Mesothelial cell of epicardium (in vitro differentiated cells): ENCODE measurements around the gene SCYGR5. TPM values are rescaled to one million over a fixed set of nuclear protein-coding genes. Genes with fewer than 3 reads are reported as not detected.

Experiments
- DNase-seq, 2 experiments: peaks; one replicate each; pipeline ENCODE4 v3.0.0; 2021; ENCODE audit warnings: low spot score in 2 of 2; ENCODE audit not compliant: unreplicated experiment in 2 of 2
- H3K27ac Mint-ChIP-seq: 2 replicates; pipeline ENCODE4 v1.8.0; 2021; ENCODE audit warnings: mixed read lengths
- H3K27me3 Mint-ChIP-seq: 2 replicates; pipeline ENCODE4 v1.8.0; 2021; ENCODE audit warnings: low read depth, mixed read lengths
- H3K36me3 Mint-ChIP-seq: 2 replicates; pipeline ENCODE4 v1.8.0; 2021; ENCODE audit warnings: mixed read lengths
- H3K4me1 Mint-ChIP-seq: 2 replicates; pipeline ENCODE4 v1.8.0; 2021; ENCODE audit warnings: mixed read lengths
- H3K4me3 Mint-ChIP-seq: 2 replicates; pipeline ENCODE4 v1.8.0; 2021; ENCODE audit warnings: mild to moderate bottlenecking, moderate library complexity, mixed read lengths
- H3K9me3 Mint-ChIP-seq: 2 replicates; pipeline ENCODE4 v1.8.0; 2021; ENCODE audit warnings: mixed read lengths
- total RNA-seq: library from RNA; stranded (reverse); gene quantifications from 3 replicates; pipeline ENCODE4 v1.2.1, GENCODE V29; 2021
- TF ChIP-seq, protein P1 (sequence below): fragments of 200-600 bp; sonication (generic); IDR thresholded peaks from one replicate; pipeline ENCODE4 v1.5.0; 2021; ENCODE audit warnings: antibody characterized with exemption; ENCODE audit not compliant: unreplicated experiment

SCYGR5 gene
- total RNA-seq, 1 donor from 2014 or later = not detected

GRCh38 chr2:227703961-227704360 lies 37.4 kb downstream of the SCYGR5 start:
- H3K4me1 Mint-ChIP-seq = peaks cover 16% of the 10 kb centered on the region
- TF ChIP-seq, protein P1, sequence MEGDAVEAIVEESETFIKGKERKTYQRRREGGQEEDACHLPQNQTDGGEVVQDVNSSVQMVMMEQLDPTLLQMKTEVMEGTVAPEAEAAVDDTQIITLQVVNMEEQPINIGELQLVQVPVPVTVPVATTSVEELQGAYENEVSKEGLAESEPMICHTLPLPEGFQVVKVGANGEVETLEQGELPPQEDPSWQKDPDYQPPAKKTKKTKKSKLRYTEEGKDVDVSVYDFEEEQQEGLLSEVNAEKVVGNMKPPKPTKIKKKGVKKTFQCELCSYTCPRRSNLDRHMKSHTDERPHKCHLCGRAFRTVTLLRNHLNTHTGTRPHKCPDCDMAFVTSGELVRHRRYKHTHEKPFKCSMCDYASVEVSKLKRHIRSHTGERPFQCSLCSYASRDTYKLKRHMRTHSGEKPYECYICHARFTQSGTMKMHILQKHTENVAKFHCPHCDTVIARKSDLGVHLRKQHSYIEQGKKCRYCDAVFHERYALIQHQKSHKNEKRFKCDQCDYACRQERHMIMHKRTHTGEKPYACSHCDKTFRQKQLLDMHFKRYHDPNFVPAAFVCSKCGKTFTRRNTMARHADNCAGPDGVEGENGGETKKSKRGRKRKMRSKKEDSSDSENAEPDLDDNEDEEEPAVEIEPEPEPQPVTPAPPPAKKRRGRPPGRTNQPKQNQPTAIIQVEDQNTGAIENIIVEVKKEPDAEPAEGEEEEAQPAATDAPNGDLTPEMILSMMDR = no peak
- H3K27me3 Mint-ChIP-seq = no peaks in the 10 kb centered on the region
- no peak overlapping the region for H3K4me3 Mint-ChIP-seq
- H3K36me3 Mint-ChIP-seq = peaks cover 16% of the 10 kb centered on the region
- peaks cover 6% of the 10 kb centered on the region for H3K9me3 Mint-ChIP-seq
- DNase-seq = no peak
- peak overlapping the region; percentile 96 for H3K27ac Mint-ChIP-seq

DNA sequence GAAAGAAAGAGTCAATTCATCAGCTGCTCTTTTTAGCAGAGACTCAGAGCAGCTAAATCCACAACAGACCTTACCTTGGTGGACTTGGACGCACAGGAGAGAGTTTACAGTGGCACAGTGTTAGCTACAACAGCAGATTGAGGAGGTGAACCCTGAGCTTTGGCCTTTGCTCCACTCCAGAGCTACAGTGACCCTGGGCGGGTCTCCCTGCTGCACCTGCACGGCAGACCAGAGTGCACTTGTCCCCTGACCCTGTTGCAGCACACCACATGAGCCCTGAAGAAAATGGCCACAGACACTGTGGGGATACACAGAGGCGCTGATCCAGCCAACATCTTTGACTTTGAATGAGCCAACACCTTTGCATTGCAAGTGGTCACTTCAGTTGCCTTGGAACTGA lies 40.3 kb downstream of the SCYGR5 start:
- peaks cover 7% of the 10 kb centered on the region for H3K36me3 Mint-ChIP-seq
- no peak overlapping the region for H3K27ac Mint-ChIP-seq
- DNase-seq = no peak
- no peaks in the 10 kb centered on the region for H3K27me3 Mint-ChIP-seq
- H3K9me3 Mint-ChIP-seq = no peaks in the 10 kb centered on the region
- H3K4me3 Mint-ChIP-seq = no peak overlapping the region
- H3K4me1 Mint-ChIP-seq = peaks cover 16% of the 10 kb centered on the region
- TF ChIP-seq, protein P1 = no peak

DNA sequence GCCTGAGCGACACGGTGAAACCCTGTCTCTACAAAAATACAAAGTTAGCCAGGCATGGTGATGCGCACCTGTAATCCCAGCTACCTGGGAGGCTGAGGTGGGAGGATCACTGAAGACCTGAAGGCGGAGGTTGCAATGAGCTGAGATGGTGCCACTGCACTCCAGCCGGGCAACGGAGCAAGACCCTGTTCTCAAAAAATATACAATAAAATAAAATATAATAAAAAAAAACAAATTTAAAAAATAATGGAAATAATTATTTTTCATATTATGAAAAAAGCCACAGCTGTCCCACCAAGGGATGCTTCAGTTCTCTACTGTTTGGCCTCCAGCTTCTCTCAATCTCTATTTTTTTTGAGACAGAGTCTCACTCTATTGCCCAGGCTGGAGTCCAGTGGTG lies 40.8 kb downstream of the SCYGR5 start:
- no peak for DNase-seq
- no peaks in the 10 kb centered on the region for H3K9me3 Mint-ChIP-seq
- H3K36me3 Mint-ChIP-seq = peaks cover 4% of the 10 kb centered on the region
- no peaks in the 10 kb centered on the region for H3K27me3 Mint-ChIP-seq
- H3K27ac Mint-ChIP-seq = no peak overlapping the region
- H3K4me1 Mint-ChIP-seq = peaks cover 16% of the 10 kb centered on the region
- TF ChIP-seq, protein P1 = no peak
- no peak overlapping the region for H3K4me3 Mint-ChIP-seq

- H3K9me3 Mint-ChIP-seq = no peaks in the 10 kb centered on the region
- H3K27me3 Mint-ChIP-seq = no peaks in the 10 kb centered on the region
- no peaks in the 10 kb centered on the region for H3K4me1 Mint-ChIP-seq
- TF ChIP-seq, protein P1 = no peak
- H3K27ac Mint-ChIP-seq = no peak overlapping the region
- no peak for DNase-seq
- peaks cover 2% of the 10 kb centered on the region for H3K36me3 Mint-ChIP-seq
- no peak overlapping the region for H3K4me3 Mint-ChIP-seq
Observed at GRCh38 chr2:227710986-227711385, 44.4 kb downstream of the SCYGR5 start.

DNA sequence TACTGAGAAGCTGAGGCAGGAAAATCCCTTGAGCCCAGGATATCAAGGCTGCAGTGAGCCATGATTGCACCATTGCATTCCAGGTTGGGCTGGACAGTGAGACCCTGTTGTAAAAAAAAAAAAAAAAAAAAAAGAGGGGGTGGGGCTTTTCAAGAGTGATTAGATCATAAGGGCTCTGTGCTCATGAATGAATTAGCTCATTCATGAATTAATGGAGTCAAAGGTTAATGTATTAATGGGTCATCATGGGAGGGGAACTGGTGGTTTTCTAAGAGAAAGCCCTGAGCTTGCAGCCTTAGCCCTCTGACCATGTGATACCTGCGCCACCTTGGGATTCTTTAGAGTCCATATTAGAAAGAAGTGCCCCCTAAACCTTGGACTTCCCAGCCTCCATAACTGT lies 46.7 kb downstream of the SCYGR5 start:
- Mint-ChIP-seq H3K36me3 (no peaks in the 10 kb centered on the region), H3K9me3 (no peaks in the 10 kb centered on the region), H3K27me3 (no peaks in the 10 kb centered on the region), H3K4me1 (peaks cover 7% of the 10 kb centered on the region), H3K4me3 (no peak overlapping the region), H3K27ac (no peak overlapping the region)
- DNase-seq = no peak
- TF ChIP-seq, protein P1 = no peak

GRCh38 chr2:227716501-227716900 lies 49.9 kb downstream of the SCYGR5 start:
- H3K27ac Mint-ChIP-seq = no peak overlapping the region
- TF ChIP-seq, protein P1 = no peak
- H3K9me3 Mint-ChIP-seq = no peaks in the 10 kb centered on the region
- no peak for DNase-seq
- H3K4me3 Mint-ChIP-seq = peak overlapping the region; percentile 4
- H3K4me1 Mint-ChIP-seq = peaks cover 7% of the 10 kb centered on the region
- H3K36me3 Mint-ChIP-seq = no peaks in the 10 kb centered on the region
- no peaks in the 10 kb centered on the region for H3K27me3 Mint-ChIP-seq
